Measurements from ENCODE around the gene SLC25A11. TPM values are rescaled to one million over a fixed set of nuclear protein-coding genes. Genes with fewer than 3 reads are reported as not detected.

Gene SLC25A11
- total RNA-seq, 1 donor from 2014 or later: 47.5 TPM

- Mint-ChIP-seq H3K9me3 (ENCODE audit: unreplicated experiment) (no peaks in the 10 kb centered on the region), H3K27ac (ENCODE audit: unreplicated experiment) (no peak overlapping the region), H3K4me1 (ENCODE audit: unreplicated experiment) (peaks cover 16% of the 10 kb centered on the region), H3K4me3 (ENCODE audit: unreplicated experiment) (no peak overlapping the region), H3K36me3 (ENCODE audit: low read depth, unreplicated experiment) (peaks cover 18% of the 10 kb centered on the region), H3K27me3 (ENCODE audit: unreplicated experiment) (peaks cover 12% of the 10 kb centered on the region)
- no peak for DNase-seq (ENCODE audit: low spot score)
- no peak for TF ChIP-seq CTCF (IDR thresholded peaks at IDR 0.05; ENCODE audit: unreplicated experiment)
These were observed 18.3 kb upstream of the SLC25A11 start for GRCh38 chr17:4958102-4958501.

- peaks cover 19% of the 10 kb centered on the region for H3K4me1 Mint-ChIP-seq (ENCODE audit: unreplicated experiment)
- H3K36me3 Mint-ChIP-seq (ENCODE audit: low read depth, unreplicated experiment): peaks cover 18% of the 10 kb centered on the region
- peak; percentile 22 for TF ChIP-seq CTCF (IDR thresholded peaks at IDR 0.05; ENCODE audit: unreplicated experiment)
- H3K27me3 Mint-ChIP-seq (ENCODE audit: unreplicated experiment): peaks cover 14% of the 10 kb centered on the region
- no peak overlapping the region for H3K4me3 Mint-ChIP-seq (ENCODE audit: unreplicated experiment)
- H3K9me3 Mint-ChIP-seq (ENCODE audit: unreplicated experiment): no peaks in the 10 kb centered on the region
- no peak overlapping the region for H3K27ac Mint-ChIP-seq (ENCODE audit: unreplicated experiment)
- DNase-seq (ENCODE audit: low spot score): peak; percentile 40
These were observed 16.7 kb upstream of the SLC25A11 start for GRCh38 chr17:4956493-4957061.

GRCh38 chr17:4955091-4955490 is 15.2 kb upstream of the SLC25A11 start:
- Mint-ChIP-seq H3K4me3 (ENCODE audit: unreplicated experiment) (no peak overlapping the region), H3K9me3 (ENCODE audit: unreplicated experiment) (no peaks in the 10 kb centered on the region), H3K27me3 (ENCODE audit: unreplicated experiment) (peaks cover 23% of the 10 kb centered on the region), H3K4me1 (ENCODE audit: unreplicated experiment) (peaks cover 21% of the 10 kb centered on the region), H3K27ac (ENCODE audit: unreplicated experiment) (no peak overlapping the region), H3K36me3 (ENCODE audit: low read depth, unreplicated experiment) (peaks cover 12% of the 10 kb centered on the region)
- no peak for DNase-seq (ENCODE audit: low spot score)
- TF ChIP-seq CTCF (IDR thresholded peaks at IDR 0.05; ENCODE audit: unreplicated experiment): no peak

- H3K4me1 Mint-ChIP-seq (ENCODE audit: unreplicated experiment): peaks cover 23% of the 10 kb centered on the region
- DNase-seq (ENCODE audit: low spot score): no peak
- peak overlapping the region; percentile 62 for H3K4me3 Mint-ChIP-seq (ENCODE audit: unreplicated experiment)
- H3K27ac Mint-ChIP-seq (ENCODE audit: unreplicated experiment): no peak overlapping the region
- H3K36me3 Mint-ChIP-seq (ENCODE audit: low read depth, unreplicated experiment): peaks cover 12% of the 10 kb centered on the region
- H3K9me3 Mint-ChIP-seq (ENCODE audit: unreplicated experiment): no peaks in the 10 kb centered on the region
- TF ChIP-seq CTCF (IDR thresholded peaks at IDR 0.05; ENCODE audit: unreplicated experiment): no peak
- peaks cover 23% of the 10 kb centered on the region for H3K27me3 Mint-ChIP-seq (ENCODE audit: unreplicated experiment)
These were observed 13.7 kb upstream of the SLC25A11 start for GRCh38 chr17:4953451-4953961.

GRCh38 chr17:4951486-4951885 is 11.6 kb upstream of the SLC25A11 start:
- Mint-ChIP-seq H3K9me3 (ENCODE audit: unreplicated experiment) (no peaks in the 10 kb centered on the region), H3K4me1 (ENCODE audit: unreplicated experiment) (peaks cover 27% of the 10 kb centered on the region), H3K4me3 (ENCODE audit: unreplicated experiment) (peak overlapping the region; percentile 87), H3K36me3 (ENCODE audit: low read depth, unreplicated experiment) (peaks cover 14% of the 10 kb centered on the region), H3K27ac (ENCODE audit: unreplicated experiment) (no peak overlapping the region), H3K27me3 (ENCODE audit: unreplicated experiment) (peaks cover 29% of the 10 kb centered on the region)
- TF ChIP-seq CTCF (IDR thresholded peaks at IDR 0.05; ENCODE audit: unreplicated experiment): no peak
- no peak for DNase-seq (ENCODE audit: low spot score)

Data from endothelial cell (in vitro differentiated cells).